ENCODE data around the gene PTPRG.

- TF ChIP-seq POLR2AphosphoS5 (IDR thresholded peaks at IDR 0.05; ENCODE audit: insufficient read depth, low read depth, low read length) = no peak
- no peak for TF ChIP-seq POLR2A (IDR thresholded peaks at IDR 0.05; ENCODE audit: low read depth, low read length)
- TF ChIP-seq MAX (IDR thresholded peaks at IDR 0.05; ENCODE audit: insufficient read depth, insufficient read length) = no peak
- no peak for TF ChIP-seq CTCF (IDR thresholded peaks at IDR 0.05; ENCODE audit: extremely low read depth in 1 of 2, insufficient read depth in 1 of 2, low read depth in 1 of 2, low read length in 2 of 2)
- TF ChIP-seq FOS (IDR thresholded peaks at IDR 0.05; ENCODE audit: borderline replicate concordance, insufficient read depth, low read length) = no peak
- TF ChIP-seq EZH2 (IDR thresholded peaks at IDR 0.05; ENCODE audit: borderline replicate concordance, low read depth, low read length, severe bottlenecking) = no peak
- TF ChIP-seq MYC (IDR thresholded peaks at IDR 0.05; ENCODE audit: low read depth, low read length) = no peak
These were observed 610.4 kb downstream of the PTPRG start for GRCh38 chr3:62171789-62172188.
